Measurements from ENCODE around the gene HERPUD1. TPM values are rescaled to one million over a fixed set of nuclear protein-coding genes. Genes with fewer than 3 reads are reported as not detected.

HERPUD1 gene
- total RNA-seq, 2 experiments from 2014 or later, result 140 to 342 TPM

GRCh38 chr16:56911771-56912571 is 20.0 kb upstream of the HERPUD1 start:
- Histone ChIP-seq H2AFZ (ENCODE audit: low read length) (peak overlapping the region; percentile 5; the same call in 1 of the 2 replicates), H4K20me1 (ENCODE audit: insufficient read depth, low read length) (no peaks in the 10 kb centered on the region), H3K4me2 (ENCODE audit: low read length) (peak overlapping the region; percentile 86), H3K27ac (ENCODE audit: low read depth, low read length, poor library complexity, severe bottlenecking) (peak overlapping the region; percentile 84), H3K4me1 (ENCODE audit: insufficient read depth, low read length, poor library complexity, severe bottlenecking) (peaks cover 78% of the 10 kb centered on the region), H3K79me2 (ENCODE audit: insufficient read depth, low read depth, low read length) (no peaks in the 10 kb centered on the region), H3K9me3 (ENCODE audit: low read length) (no peaks in the 10 kb centered on the region), H3K9me2 (ENCODE audit: insufficient read depth, low read length) (no peaks in the 10 kb centered on the region), H3K36me3 (ENCODE audit: insufficient read depth, low read length) (no peaks in the 10 kb centered on the region), H3K4me3 (ENCODE audit: low read depth, low read length, poor library complexity, severe bottlenecking) (peak overlapping the region; percentile 46)
- POLR2A ChIA-PET, result interaction anchor here (0.6 to 13.5 kb wide), 14 partner anchors 9 to 128 kb away, joined by 3 to 256 read pairs (median 4); partner anchors contain the start of gene HERPUD1
- BruUV-seq (replicated peaks), result no TSS peak
- intact Hi-C loops (cut with micrococcal nuclease; ENCODE audit: unreplicated experiment), result loop anchor here (1.0 to 2.0 kb wide), 2 partner anchors 19 to 39 kb away; no protein-coding TSS in a partner anchor
- peak; percentile 88 for DNase-seq (ENCODE audit: low spot score)
- no peak for TF ChIP-seq EZH2phosphoT487 (IDR thresholded peaks at IDR 0.05; ENCODE audit: borderline replicate concordance, low read depth, low read length)
- CTCF ChIA-PET (ENCODE audit: unreplicated experiment), result interaction anchor here (0.8 to 1.8 kb wide), 4 partner anchors 17 to 43 kb away, joined by 3 to 6 read pairs (median 4); partner anchors contain the start of gene HERPUD1

- peak overlapping the region; percentile 86 for H3K4me2 ChIP-seq (ENCODE audit: low read length)
- POLR2A ChIA-PET, result interaction anchor here (0.6 to 13.5 kb wide), 11 partner anchors 9 to 127 kb away, joined by 3 to 256 read pairs (median 3); partner anchors contain the start of gene HERPUD1
- H3K9me3 ChIP-seq (ENCODE audit: low read length), result no peaks in the 10 kb centered on the region
- no peaks in the 10 kb centered on the region for H3K36me3 ChIP-seq (ENCODE audit: insufficient read depth, low read length)
- peak overlapping the region; percentile 84 for H3K27ac ChIP-seq (ENCODE audit: low read depth, low read length, poor library complexity, severe bottlenecking)
- TF ChIP-seq EZH2phosphoT487 (IDR thresholded peaks at IDR 0.05; ENCODE audit: borderline replicate concordance, low read depth, low read length), result no peak
- H3K79me2 ChIP-seq (ENCODE audit: insufficient read depth, low read depth, low read length), result no peaks in the 10 kb centered on the region
- H2AFZ ChIP-seq (ENCODE audit: low read length), result peak overlapping the region; percentile 52; the same call in 1 of the 2 replicates
- no peaks in the 10 kb centered on the region for H3K9me2 ChIP-seq (ENCODE audit: insufficient read depth, low read length)
- H3K4me3 ChIP-seq (ENCODE audit: low read depth, low read length, poor library complexity, severe bottlenecking), result peak overlapping the region; percentile 46
- peak; percentile 46 for DNase-seq (ENCODE audit: low spot score)
- peaks cover 88% of the 10 kb centered on the region for H3K4me1 ChIP-seq (ENCODE audit: insufficient read depth, low read length, poor library complexity, severe bottlenecking)
- BruUV-seq (replicated peaks), result no TSS peak
- intact Hi-C loops (cut with micrococcal nuclease; ENCODE audit: unreplicated experiment), result loop anchor here (2.0 kb wide), 1 partner anchor 38 kb away; no protein-coding TSS in a partner anchor
- no peaks in the 10 kb centered on the region for H4K20me1 ChIP-seq (ENCODE audit: insufficient read depth, low read length)
- CTCF ChIA-PET (ENCODE audit: unreplicated experiment), result interaction anchor here (0.6 to 1.0 kb wide), 3 partner anchors 16 to 24 kb away, joined by 3 to 4 read pairs (median 4); no protein-coding TSS in a partner anchor
These were observed 18.9 kb upstream of the HERPUD1 start for GRCh38 chr16:56912746-56913708.

- DNase-seq (ENCODE audit: low spot score), result no peak
These were observed 17.0 kb upstream of the HERPUD1 start for GRCh38 chr16:56914896-56915295.

More at GRCh38 chr16:56914896-56915295, 17.0 kb upstream of the HERPUD1 start:
- H2AFZ ChIP-seq (ENCODE audit: low read length), result peak overlapping the region; percentile 4; the same call in 1 of the 2 replicates
- POLR2A ChIA-PET, result interaction anchor here (13.5 kb wide), 1 partner anchor 15 kb away, joined by 256 read pairs; the partner anchor contains the start of gene HERPUD1
- no peaks in the 10 kb centered on the region for H4K20me1 ChIP-seq (ENCODE audit: insufficient read depth, low read length)
- intact Hi-C loops (cut with micrococcal nuclease; ENCODE audit: unreplicated experiment), result no loop called here
- no peaks in the 10 kb centered on the region for H3K36me3 ChIP-seq (ENCODE audit: insufficient read depth, low read length)
- CTCF ChIA-PET (ENCODE audit: unreplicated experiment), result no interaction called here
- H3K4me1 ChIP-seq (ENCODE audit: insufficient read depth, low read length, poor library complexity, severe bottlenecking), result peaks cover 100% of the 10 kb centered on the region
- BruUV-seq (replicated peaks), result no TSS peak
- H3K4me2 ChIP-seq (ENCODE audit: low read length), result no peak overlapping the region
- H3K4me3 ChIP-seq (ENCODE audit: low read depth, low read length, poor library complexity, severe bottlenecking), result no peak overlapping the region
- no peaks in the 10 kb centered on the region for H3K9me3 ChIP-seq (ENCODE audit: low read length)
- no peaks in the 10 kb centered on the region for H3K9me2 ChIP-seq (ENCODE audit: insufficient read depth, low read length)
- TF ChIP-seq CTCF (conservative IDR thresholded peaks at IDR 0.05; ENCODE audit: low read length), result no peak
- no peak overlapping the region for H3K27ac ChIP-seq (ENCODE audit: low read depth, low read length, poor library complexity, severe bottlenecking)
- no peaks in the 10 kb centered on the region for H3K79me2 ChIP-seq (ENCODE audit: insufficient read depth, low read depth, low read length)
